HEK293 (cell line): ENCODE data around the gene RBMS1.
A peak's percentile ranks its signal among the peaks of the same experiment; 100 is the strongest.

Experiments used
- CTCF ChIA-PET: fragments of 350-600 bp; formaldehyde crosslinking; extraction: SDS; loops from one replicate; lab custom pipeline; 2021; ENCODE audit warnings: antibody characterized with exemption; lab: Yijun Ruan, JAX
- POLR2A ChIA-PET: fragments of 300-600 bp; formaldehyde crosslinking; extraction: SDS; loops from one replicate; lab custom pipeline; 2020; ENCODE audit warnings: antibody characterized with exemption, inconsistent platforms; lab: Yijun Ruan, JAX
- H3K27ac ChIP-seq: fragments of 200-500 bp; sonication (Bioruptor generic); 2 replicates; pipeline ENCODE4 v1.5.1; 2014; ENCODE audit warnings: low read depth, low read length, control low read depth, inconsistent platforms; ENCODE audit errors: extremely low read depth
- H3K36me3 ChIP-seq, 2 experiments: fragments of 200-500 bp in 1 of 2; sonication (Bioruptor generic) in 1 of 2; 1 replicate in 1 of 2; 2 replicates in 1 of 2; pipeline ENCODE4 v1.5.1; 2014 to 2017; ENCODE audit warnings: inconsistent platforms in 2 of 2, low read length in 2 of 2; ENCODE audit not compliant: control insufficient read depth in 2 of 2, insufficient read depth in 1 of 2
- H3K4me1 ChIP-seq: fragments of 200-500 bp; sonication (Bioruptor generic); 2 replicates; pipeline ENCODE4 v1.5.1; 2014; ENCODE audit warnings: mild to moderate bottlenecking, low read length, inconsistent platforms; ENCODE audit not compliant: control insufficient read depth, insufficient read depth
- H3K4me3 ChIP-seq: 2 replicates; pipeline ENCODE4 v1.5.1; 2011; ENCODE audit warnings: low read depth, mild to moderate bottlenecking, control low read depth, low read length, moderate library complexity
- H3K9me3 ChIP-seq: fragments of 200-500 bp; sonication (Bioruptor generic); 2 replicates; pipeline ENCODE4 v1.5.1; 2014; ENCODE audit warnings: low read depth, low read length, inconsistent platforms; ENCODE audit not compliant: control insufficient read depth, insufficient read depth
- BCL11B ChIP-seq: fragments of 450-650 bp; formaldehyde crosslinking; IDR thresholded peaks from 2 replicates; pipeline ENCODE4 v1.5.1; 2016; ENCODE audit warnings: low read depth, missing biosample characterization, missing genetic modification characterization
- KLF1 ChIP-seq: fragments of 450-650 bp; formaldehyde crosslinking; IDR thresholded peaks from 2 replicates; pipeline ENCODE4 v1.5.1; 2016; ENCODE audit warnings: missing biosample characterization, missing genetic modification characterization
- MZF1 ChIP-seq: fragments of 450-650 bp; formaldehyde crosslinking; IDR thresholded peaks from 2 replicates; pipeline ENCODE4 v1.5.1; 2017; ENCODE audit warnings: missing biosample characterization, missing genetic modification characterization, borderline replicate concordance
- SP7 ChIP-seq: fragments of 450-650 bp; formaldehyde crosslinking; IDR thresholded peaks from 2 replicates; pipeline ENCODE4 v1.5.1; 2016; ENCODE audit warnings: missing biosample characterization, missing genetic modification characterization
- TSHZ1 ChIP-seq: fragments of 450-650 bp; formaldehyde crosslinking; IDR thresholded peaks from 2 replicates; pipeline ENCODE4 v1.5.1; 2016; ENCODE audit warnings: missing biosample characterization, missing genetic modification characterization, borderline replicate concordance
- YY2 ChIP-seq: fragments of 450-650 bp; formaldehyde crosslinking; IDR thresholded peaks from 2 replicates; pipeline ENCODE4 v1.5.1; 2016; ENCODE audit warnings: missing biosample characterization, missing genetic modification characterization
- ZBTB20 ChIP-seq: fragments of 450-650 bp; formaldehyde crosslinking; IDR thresholded peaks from 2 replicates; pipeline ENCODE4 v1.5.1; 2016; ENCODE audit warnings: missing biosample characterization, missing genetic modification characterization
- ZBTB49 ChIP-seq: fragments of 450-650 bp; formaldehyde crosslinking; IDR thresholded peaks from 2 replicates; pipeline ENCODE4 v1.5.1; 2016; ENCODE audit warnings: missing biosample characterization, missing genetic modification characterization, low read depth
- ZNF140 ChIP-seq: fragments of 450-650 bp; formaldehyde crosslinking; IDR thresholded peaks from 2 replicates; pipeline ENCODE4 v1.5.1; 2016; ENCODE audit warnings: missing biosample characterization, missing genetic modification characterization
- ZNF148 ChIP-seq: fragments of 450-650 bp; formaldehyde crosslinking; IDR thresholded peaks from 2 replicates; pipeline ENCODE4 v1.5.0; 2017; ENCODE audit warnings: missing biosample characterization, missing genetic modification characterization, borderline replicate concordance
- ZNF169 ChIP-seq: fragments of 450-650 bp; formaldehyde crosslinking; IDR thresholded peaks from 2 replicates; pipeline ENCODE4 v1.5.1; 2016; ENCODE audit warnings: missing biosample characterization, missing genetic modification characterization
- ZNF394 ChIP-seq: fragments of 450-650 bp; formaldehyde crosslinking; IDR thresholded peaks from 2 replicates; pipeline ENCODE4 v1.5.1; 2016; ENCODE audit warnings: missing biosample characterization, missing genetic modification characterization, mild to moderate bottlenecking, moderate library complexity, borderline replicate concordance
- ZNF404 ChIP-seq: fragments of 450-650 bp; formaldehyde crosslinking; IDR thresholded peaks from 2 replicates; pipeline ENCODE4 v1.5.1; 2017; ENCODE audit warnings: missing biosample characterization, missing genetic modification characterization
- ZNF423 ChIP-seq: fragments of 450-650 bp; formaldehyde crosslinking; IDR thresholded peaks from 2 replicates; pipeline ENCODE4 v1.5.1; 2016; ENCODE audit warnings: missing biosample characterization, missing genetic modification characterization
- ZNF433 ChIP-seq: fragments of 450-650 bp; formaldehyde crosslinking; IDR thresholded peaks from 2 replicates; pipeline ENCODE4 v1.5.1; 2016; ENCODE audit warnings: missing biosample characterization, missing genetic modification characterization, low read depth
- ZNF501 ChIP-seq: fragments of 450-650 bp; formaldehyde crosslinking; IDR thresholded peaks from 2 replicates; pipeline ENCODE4 v1.5.1; 2016; ENCODE audit warnings: missing biosample characterization, missing genetic modification characterization
- ZNF558 ChIP-seq: fragments of 450-650 bp; formaldehyde crosslinking; IDR thresholded peaks from 2 replicates; pipeline ENCODE4 v1.5.1; 2016; ENCODE audit warnings: missing biosample characterization, missing genetic modification characterization
- ZNF561 ChIP-seq: fragments of 450-650 bp; IDR thresholded peaks from 2 replicates; pipeline ENCODE4 v1.5.1; 2018; ENCODE audit warnings: missing biosample characterization, missing genetic modification characterization, borderline replicate concordance
- ZNF571 ChIP-seq: fragments of 450-650 bp; formaldehyde crosslinking; IDR thresholded peaks from 2 replicates; pipeline ENCODE4 v1.5.0; 2017; ENCODE audit warnings: missing biosample characterization, missing genetic modification characterization
- ZNF692 ChIP-seq: fragments of 450-650 bp; formaldehyde crosslinking; IDR thresholded peaks from 2 replicates; pipeline ENCODE4 v1.5.1; 2016; ENCODE audit warnings: missing biosample characterization, missing genetic modification characterization
- ZNF701 ChIP-seq: fragments of 450-650 bp; formaldehyde crosslinking; IDR thresholded peaks from 2 replicates; pipeline ENCODE4 v1.5.1; 2016; ENCODE audit warnings: missing biosample characterization, missing genetic modification characterization
- ZNF776 ChIP-seq: fragments of 450-650 bp; formaldehyde crosslinking; IDR thresholded peaks from 2 replicates; pipeline ENCODE4 v1.5.0; 2017; ENCODE audit warnings: missing biosample characterization, missing genetic modification characterization, borderline replicate concordance
- ZNF837 ChIP-seq: fragments of 450-650 bp; formaldehyde crosslinking; IDR thresholded peaks from 2 replicates; pipeline ENCODE4 v1.5.1; 2016; ENCODE audit warnings: missing biosample characterization, missing genetic modification characterization
- TF ChIP-seq, protein P1 (sequence below): fragments of 450-650 bp; formaldehyde crosslinking; IDR thresholded peaks from 2 replicates; pipeline ENCODE4 v1.5.1; 2017; ENCODE audit warnings: missing biosample characterization, missing genetic modification characterization
- TF ChIP-seq, protein P2 (sequence below): fragments of 450-650 bp; formaldehyde crosslinking; IDR thresholded peaks from 2 replicates; pipeline ENCODE4; 2016; ENCODE audit warnings: missing biosample characterization, missing genetic modification characterization

RBMS1 gene

DNA sequence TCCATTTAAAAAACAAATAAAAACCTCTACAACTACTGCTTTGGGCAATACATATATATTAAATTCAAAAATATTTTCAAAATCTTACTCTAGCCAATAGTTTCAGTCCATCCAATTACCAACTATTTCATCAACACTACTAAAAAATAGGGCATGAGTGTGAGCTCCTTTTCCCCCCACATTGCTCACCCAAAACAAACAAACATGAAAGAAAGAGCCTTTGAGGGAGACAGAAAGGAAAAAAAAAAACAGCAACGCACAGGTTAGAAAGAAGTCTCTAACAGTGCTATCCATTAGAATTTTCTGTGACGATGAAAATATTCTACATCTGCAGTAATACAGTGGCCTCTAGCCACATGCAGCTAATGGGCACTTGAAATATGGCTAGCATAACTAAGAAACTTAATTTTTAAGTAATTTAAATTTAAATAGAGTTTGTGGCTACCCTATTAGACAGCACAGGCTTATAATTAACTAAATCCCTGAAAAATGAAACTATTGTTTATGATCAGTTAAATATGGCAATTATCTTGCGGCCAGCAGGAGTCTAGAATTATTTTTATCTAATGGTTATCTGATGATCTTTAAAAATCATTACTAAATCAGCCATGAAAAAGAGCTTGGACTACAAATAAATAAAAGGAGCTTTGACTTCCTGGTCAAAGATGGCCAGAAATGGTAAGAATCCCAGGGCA, 59.2 kb downstream of the RBMS1 start:
- no peak overlapping the region for H3K4me3 ChIP-seq
- POLR2A ChIA-PET = interaction anchor here (1.2 kb wide), 1 partner anchor 11 kb away, joined by 4 read pairs; no protein-coding TSS in a partner anchor
- no peaks in the 10 kb centered on the region; the same call in 1 of the 2 replicates for H3K9me3 ChIP-seq
- H3K4me1 ChIP-seq = peaks cover 9% of the 10 kb centered on the region
- no peaks in the 10 kb centered on the region for H3K36me3 ChIP-seq
- CTCF ChIA-PET = interaction anchor here (0.6 to 0.7 kb wide), 2 partner anchors 200 to 546 kb away, joined by 3 read pairs; no protein-coding TSS in a partner anchor
- no peak overlapping the region for H3K27ac ChIP-seq
- TF ChIP-seq, protein P1, sequence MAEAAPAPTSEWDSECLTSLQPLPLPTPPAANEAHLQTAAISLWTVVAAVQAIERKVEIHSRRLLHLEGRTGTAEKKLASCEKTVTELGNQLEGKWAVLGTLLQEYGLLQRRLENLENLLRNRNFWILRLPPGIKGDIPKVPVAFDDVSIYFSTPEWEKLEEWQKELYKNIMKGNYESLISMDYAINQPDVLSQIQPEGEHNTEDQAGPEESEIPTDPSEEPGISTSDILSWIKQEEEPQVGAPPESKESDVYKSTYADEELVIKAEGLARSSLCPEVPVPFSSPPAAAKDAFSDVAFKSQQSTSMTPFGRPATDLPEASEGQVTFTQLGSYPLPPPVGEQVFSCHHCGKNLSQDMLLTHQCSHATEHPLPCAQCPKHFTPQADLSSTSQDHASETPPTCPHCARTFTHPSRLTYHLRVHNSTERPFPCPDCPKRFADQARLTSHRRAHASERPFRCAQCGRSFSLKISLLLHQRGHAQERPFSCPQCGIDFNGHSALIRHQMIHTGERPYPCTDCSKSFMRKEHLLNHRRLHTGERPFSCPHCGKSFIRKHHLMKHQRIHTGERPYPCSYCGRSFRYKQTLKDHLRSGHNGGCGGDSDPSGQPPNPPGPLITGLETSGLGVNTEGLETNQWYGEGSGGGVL (tag by site-specific recombination) = peak; percentile 81
- TF ChIP-seq KLF1 = no peak
- TF ChIP-seq ZNF140 (tag by site-specific recombination) = no peak
- TF ChIP-seq ZNF776 (tag by site-specific recombination) = no peak
- no peak for TF ChIP-seq ZNF394 (tag by site-specific recombination)
- no peak for TF ChIP-seq ZNF692
- TF ChIP-seq ZNF404 = no peak
- TF ChIP-seq ZNF433 = no peak
- TF ChIP-seq MZF1 (tag by site-specific recombination) = no peak
- no peak for TF ChIP-seq ZNF558
- TF ChIP-seq, protein P2, sequence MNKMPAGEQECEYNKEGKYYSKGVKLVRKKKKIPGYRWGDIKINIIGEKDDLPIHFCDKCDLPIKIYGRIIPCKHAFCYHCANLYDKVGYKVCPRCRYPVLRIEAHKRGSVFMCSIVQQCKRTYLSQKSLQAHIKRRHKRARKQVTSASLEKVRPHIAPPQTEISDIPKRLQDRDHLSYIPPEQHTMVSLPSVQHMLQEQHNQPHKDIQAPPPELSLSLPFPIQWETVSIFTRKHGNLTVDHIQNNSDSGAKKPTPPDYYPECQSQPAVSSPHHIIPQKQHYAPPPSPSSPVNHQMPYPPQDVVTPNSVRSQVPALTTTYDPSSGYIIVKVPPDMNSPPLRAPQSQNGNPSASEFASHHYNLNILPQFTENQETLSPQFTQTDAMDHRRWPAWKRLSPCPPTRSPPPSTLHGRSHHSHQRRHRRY (tag by site-specific recombination) = no peak
- no peak for TF ChIP-seq ZNF561 (tag by site-specific recombination)
- TF ChIP-seq SP7 (tag by site-specific recombination) = peak; percentile 82
- TF ChIP-seq YY2 (tag by site-specific recombination) = no peak
- TF ChIP-seq ZNF501 (tag by site-specific recombination) = no peak
- TF ChIP-seq ZBTB20 (tag by site-specific recombination) = no peak
- TF ChIP-seq ZNF148 (tag by site-specific recombination) = no peak
- no peak for TF ChIP-seq ZNF169
- no peak for TF ChIP-seq ZNF837
- TF ChIP-seq TSHZ1 (tag by site-specific recombination) = no peak
- no peak for TF ChIP-seq ZNF571
- TF ChIP-seq ZNF701 (tag by site-specific recombination) = peak; percentile 92
- no peak for TF ChIP-seq ZBTB49 (tag by site-specific recombination)
- no peak for TF ChIP-seq BCL11B
- no peak for TF ChIP-seq ZNF423 (tag by site-specific recombination)
